ENCODE results near the gene GNAZ.

- TF ChIP-seq, protein P1, sequence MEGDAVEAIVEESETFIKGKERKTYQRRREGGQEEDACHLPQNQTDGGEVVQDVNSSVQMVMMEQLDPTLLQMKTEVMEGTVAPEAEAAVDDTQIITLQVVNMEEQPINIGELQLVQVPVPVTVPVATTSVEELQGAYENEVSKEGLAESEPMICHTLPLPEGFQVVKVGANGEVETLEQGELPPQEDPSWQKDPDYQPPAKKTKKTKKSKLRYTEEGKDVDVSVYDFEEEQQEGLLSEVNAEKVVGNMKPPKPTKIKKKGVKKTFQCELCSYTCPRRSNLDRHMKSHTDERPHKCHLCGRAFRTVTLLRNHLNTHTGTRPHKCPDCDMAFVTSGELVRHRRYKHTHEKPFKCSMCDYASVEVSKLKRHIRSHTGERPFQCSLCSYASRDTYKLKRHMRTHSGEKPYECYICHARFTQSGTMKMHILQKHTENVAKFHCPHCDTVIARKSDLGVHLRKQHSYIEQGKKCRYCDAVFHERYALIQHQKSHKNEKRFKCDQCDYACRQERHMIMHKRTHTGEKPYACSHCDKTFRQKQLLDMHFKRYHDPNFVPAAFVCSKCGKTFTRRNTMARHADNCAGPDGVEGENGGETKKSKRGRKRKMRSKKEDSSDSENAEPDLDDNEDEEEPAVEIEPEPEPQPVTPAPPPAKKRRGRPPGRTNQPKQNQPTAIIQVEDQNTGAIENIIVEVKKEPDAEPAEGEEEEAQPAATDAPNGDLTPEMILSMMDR (conservative IDR thresholded peaks at IDR 0.05), result no peak
- TF ChIP-seq EZH2 (IDR thresholded peaks at IDR 0.05; ENCODE audit: low read depth), result no peak
These were observed 23.1 kb upstream of the GNAZ start for GRCh38 chr22:23047265-23047664.
